Amniotic epithelial cell (primary cell): ENCODE measurements around the gene HTR1B.

Source experiments
- DNase-seq: peaks from one replicate; pipeline ENCODE4 v3.0.0-alpha.2; 2010; ENCODE audit warnings: low read depth

Gene HTR1B

GRCh38 chr6:77463308-77463860, at the start of gene HTR1B:
HTR1B (minus strand) TSS chr6:77463491; CDS start chr6:77463403, 88 bp downstream.
- peak; percentile 44 for DNase-seq

GRCh38 chr6:77512554-77512953, 49.3 kb upstream of the HTR1B start:
- no peak for DNase-seq

- peak; percentile 2 for DNase-seq
Observed at GRCh38 chr6:77511860-77512259, 48.6 kb upstream of the HTR1B start.

GRCh38 chr6:77502981-77503380, 39.7 kb upstream of the HTR1B start:
- DNase-seq, result peak; percentile 69

GRCh38 chr6:77492530-77492929, 29.2 kb upstream of the HTR1B start:
- DNase-seq, result no peak

- no peak for DNase-seq
Observed at GRCh38 chr6:77487808-77488425, 24.6 kb upstream of the HTR1B start.

GRCh38 chr6:77482981-77483380, 19.7 kb upstream of the HTR1B start:
- no peak for DNase-seq

- DNase-seq, result no peak
Observed at GRCh38 chr6:77474973-77475372, 11.7 kb upstream of the HTR1B start.

- no peak for DNase-seq
Observed at GRCh38 chr6:77474286-77474956, 11.1 kb upstream of the HTR1B start.

- DNase-seq, result peak; percentile 61
Observed at GRCh38 chr6:77470983-77471382, 7.7 kb upstream of the HTR1B start.

GRCh38 chr6:77468939-77469338, 5.6 kb upstream of the HTR1B start:
- no peak for DNase-seq

- peak; percentile 84 for DNase-seq
Observed at GRCh38 chr6:77466451-77467437, 3.5 kb upstream of the HTR1B start.

GRCh38 chr6:77466055-77466450, 2.8 kb upstream of the HTR1B start:
- peak; percentile 79 for DNase-seq

- DNase-seq, result no peak
Observed at GRCh38 chr6:77464495-77464867, 1.2 kb upstream of the HTR1B start.

GRCh38 chr6:77463861-77464494, 687 bp upstream of the HTR1B start:
- DNase-seq, result peak; percentile 35

GRCh38 chr6:77462359-77463307, 658 bp downstream of the HTR1B start:
- DNase-seq, result peak; percentile 64

- DNase-seq, result no peak
Observed at GRCh38 chr6:77461796-77462195, 1.5 kb downstream of the HTR1B start.

GRCh38 chr6:77458421-77458820, 4.9 kb downstream of the HTR1B start:
- no peak for DNase-seq

GRCh38 chr6:77457720-77458349, 5.5 kb downstream of the HTR1B start:
- peak; percentile 98 for DNase-seq

GRCh38 chr6:77456531-77457248, 6.6 kb downstream of the HTR1B start:
- DNase-seq, result peak; percentile 98
